K562 (cell line): ENCODE data around the gene SART3. TPM values are rescaled to one million over a fixed set of nuclear protein-coding genes. Genes with fewer than 3 reads are reported as not detected.
A peak's percentile ranks its signal among the peaks of the same experiment; 100 is the strongest.

Experiments
- AFF4 ChIP-seq: sonication (generic); formaldehyde crosslinking; IDR thresholded peaks from 2 replicates; pipeline ENCODE4 v1.8.0; 2023; ENCODE audit warnings: mild to moderate bottlenecking, missing genetic modification reagents
- DEAF1 ChIP-seq: fragments of 450-650 bp; formaldehyde crosslinking; IDR thresholded peaks from 2 replicates; pipeline ENCODE4 v1.4.0; 2020; ENCODE audit warnings: mild to moderate bottlenecking, moderate library complexity
- ELF2 ChIP-seq: fragments of 250-450 bp; sonication (Bioruptor Pico); IDR thresholded peaks from 2 replicates; pipeline ENCODE4 v1.5.0; 2021; ENCODE audit warnings: mild to moderate bottlenecking
- ETS2 ChIP-seq: IDR thresholded peaks from 2 replicates; pipeline ENCODE4 v1.6.1; 2016; ENCODE audit warnings: borderline replicate concordance, missing genetic modification characterization, mild to moderate bottlenecking, moderate library complexity, missing compliant biosample characterization; ENCODE audit not compliant: poor library complexity, severe bottlenecking
- FOXA3 ChIP-seq, 2 experiments: fragments of 450-650 bp in 1 of 2; sonication (generic) in 1 of 2; formaldehyde crosslinking; IDR thresholded peaks in 1 of 2; conservative IDR thresholded peaks in 1 of 2; 2 replicates each; pipeline versions ENCODE4 v1.4.0 to v1.8.0; 2020 to 2022; ENCODE audit warnings: mild to moderate bottlenecking in 2 of 2, missing genetic modification reagents in 1 of 2
- FOXJ2 ChIP-seq: fragments of 200-800 bp; sonication (Bioruptor generic); IDR thresholded peaks from 2 replicates; pipeline ENCODE4 v1.6.1; 2016; ENCODE audit warnings: missing genetic modification characterization, missing compliant biosample characterization
- MCM3 ChIP-seq: fragments of 450-650 bp; IDR thresholded peaks from 2 replicates; pipeline ENCODE4 v1.6.1; 2016
- MLLT1 ChIP-seq, 2 experiments: fragments of 450-650 bp; IDR thresholded peaks; 2 replicates each; pipeline ENCODE4 v1.6.1; 2016
- SMARCA5 ChIP-seq: fragments of 450-650 bp; IDR thresholded peaks from 2 replicates; pipeline ENCODE4 v1.6.1; 2016
- TFE3 ChIP-seq: fragments of 450-650 bp; formaldehyde crosslinking; IDR thresholded peaks from 2 replicates; pipeline ENCODE4 v1.4.0; 2020; ENCODE audit warnings: mild to moderate bottlenecking, mixed read lengths
- ZBTB7A ChIP-seq: IDR thresholded peaks from 2 replicates; pipeline ENCODE4 v1.6.1; 2011; ENCODE audit warnings: low read depth, mild to moderate bottlenecking, low read length, moderate library complexity, borderline replicate concordance; ENCODE audit not compliant: control insufficient read depth
- ZNF280B ChIP-seq: fragments of 250-450 bp; sonication (Bioruptor Pico); IDR thresholded peaks from 2 replicates; pipeline ENCODE4 v1.5.1; 2021; ENCODE audit warnings: mild to moderate bottlenecking
- ZNF655 ChIP-seq: fragments of 250-450 bp; sonication (Bioruptor Pico); IDR thresholded peaks from 2 replicates; pipeline ENCODE4 v1.5.0; 2021
- ZNF695 ChIP-seq: fragments of 450-650 bp; formaldehyde crosslinking; IDR thresholded peaks from 2 replicates; pipeline ENCODE4 v1.4.0; 2020; ENCODE audit warnings: mild to moderate bottlenecking, moderate library complexity
- polyA plus RNA-seq, 8 experiments: library from polyadenylated mRNA; depleted of rRNA in 4 of 8; stranded (reverse) in 5 of 8; unstranded in 3 of 8; fragments of >200 nt; fragmentation: Nextera tagmentation in 2 of 8; fragmentation: Illumina TruSeq in 1 of 8; extraction: Ambion mirVana in 2 of 8; extraction: Trizol in 1 of 8; gene quantifications; 2 replicates each; pipeline versions ENCODE4 v1.2.1 to v1.2.3, GENCODE V29; 2011 to 2014; ENCODE audit warnings: inconsistent platforms in 1 of 8, missing spikeins in 1 of 8
- total RNA-seq, 7 experiments: library from RNA; depleted of rRNA in 6 of 7; stranded (reverse); fragments of >200 nt in 6 of 7; fragmentation: Illumina TruSeq in 2 of 7; extraction: Trizol in 2 of 7; gene quantifications; 2 replicates each; pipeline versions ENCODE4 v1.2.1 to v1.2.3, GENCODE V29; 2011 to 2021; ENCODE audit warnings: low replicate concordance in 1 of 7

SART3 gene
- total and polyA plus RNA-seq, 9 of the 15 experiments (the other 6 are each of a cell fraction or from before 2014, with no cell fraction given): 8.9 to 167 (median 56.7) TPM

GRCh38 chr12:108560752-108561719 lies at the start of gene SART3 (continued):
- TF ChIP-seq SMARCA5 (no peak), FOXA3 (CRISPR knock-in tag; conservative IDR thresholded peaks at IDR 0.05 in 1 of 2, IDR thresholded peaks at IDR 0.05 in 1 of 2) (no peak), ZNF280B (no peak), ZNF695 (no peak), ZNF655 (no peak), MCM3 (no peak), ELF2 (CRISPR knock-in tag) (peak; percentile 92), FOXJ2 (tag) (no peak), MLLT1 (IDR thresholded peaks at IDR 0.05) (peak in 1 of 2 experiments; percentile 73; a peak in 1 of 4 replicates), TFE3 (no peak), AFF4 (CRISPR knock-in tag) (0 out of 2 replicates have a peak, but pooled peaks have one; percentile 53), ZBTB7A (0 out of 2 replicates have a peak, but pooled peaks have one; percentile 13), DEAF1 (CRISPR knock-in tag) (no peak), ETS2 (tag) (no peak)
